ENCODE data around the gene HCN2. TPM values are rescaled to one million over a fixed set of nuclear protein-coding genes. Genes with fewer than 3 reads are reported as not detected.
A peak's percentile ranks its signal among the peaks of the same experiment; 100 is the strongest.

The HCN2 gene
- total and polyA plus RNA-seq, 2 of the 13 experiments (the other 11 are each of a cell fraction or from before 2014, with no cell fraction given): 0.01 TPM; not detected in 1

DNA sequence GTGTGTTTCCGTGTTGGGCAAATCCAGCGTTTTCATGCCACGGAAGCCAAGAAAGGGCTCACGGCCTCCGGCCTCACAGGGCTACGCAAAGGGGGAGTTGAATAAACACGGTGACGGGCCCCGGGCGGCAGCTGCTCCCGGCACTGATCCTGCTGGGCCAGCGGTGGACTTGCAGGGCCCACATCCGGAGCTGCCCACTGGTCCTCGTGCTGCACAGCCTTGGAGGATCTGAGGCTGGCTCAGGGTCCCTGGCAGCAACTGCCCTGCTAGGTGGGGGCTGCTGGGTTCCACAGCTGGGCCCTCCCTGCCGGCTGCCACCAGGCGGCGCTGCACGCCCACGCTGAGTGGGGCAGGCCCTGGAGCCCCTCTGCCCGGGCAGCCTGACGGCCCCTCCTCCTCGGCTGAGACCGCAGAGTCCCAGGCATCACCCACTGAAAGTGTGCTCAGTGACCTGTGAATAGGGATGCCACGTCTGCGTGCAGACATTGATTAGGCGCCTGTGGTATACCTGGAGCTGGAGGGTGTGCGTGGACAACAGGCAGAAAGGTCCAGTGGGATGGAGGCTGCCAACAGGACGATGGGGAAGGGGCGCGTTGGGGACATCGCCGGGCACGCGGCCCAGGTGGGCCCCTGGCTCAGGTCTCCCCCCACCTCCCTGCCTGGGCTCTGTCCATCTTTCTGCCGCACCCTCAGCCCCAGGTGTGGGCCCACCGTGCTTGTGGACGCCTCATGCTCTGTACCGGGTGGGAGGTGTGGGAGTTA, 5.3 kb upstream of the HCN2 start (continued):
- TF ChIP-seq, protein P1, sequence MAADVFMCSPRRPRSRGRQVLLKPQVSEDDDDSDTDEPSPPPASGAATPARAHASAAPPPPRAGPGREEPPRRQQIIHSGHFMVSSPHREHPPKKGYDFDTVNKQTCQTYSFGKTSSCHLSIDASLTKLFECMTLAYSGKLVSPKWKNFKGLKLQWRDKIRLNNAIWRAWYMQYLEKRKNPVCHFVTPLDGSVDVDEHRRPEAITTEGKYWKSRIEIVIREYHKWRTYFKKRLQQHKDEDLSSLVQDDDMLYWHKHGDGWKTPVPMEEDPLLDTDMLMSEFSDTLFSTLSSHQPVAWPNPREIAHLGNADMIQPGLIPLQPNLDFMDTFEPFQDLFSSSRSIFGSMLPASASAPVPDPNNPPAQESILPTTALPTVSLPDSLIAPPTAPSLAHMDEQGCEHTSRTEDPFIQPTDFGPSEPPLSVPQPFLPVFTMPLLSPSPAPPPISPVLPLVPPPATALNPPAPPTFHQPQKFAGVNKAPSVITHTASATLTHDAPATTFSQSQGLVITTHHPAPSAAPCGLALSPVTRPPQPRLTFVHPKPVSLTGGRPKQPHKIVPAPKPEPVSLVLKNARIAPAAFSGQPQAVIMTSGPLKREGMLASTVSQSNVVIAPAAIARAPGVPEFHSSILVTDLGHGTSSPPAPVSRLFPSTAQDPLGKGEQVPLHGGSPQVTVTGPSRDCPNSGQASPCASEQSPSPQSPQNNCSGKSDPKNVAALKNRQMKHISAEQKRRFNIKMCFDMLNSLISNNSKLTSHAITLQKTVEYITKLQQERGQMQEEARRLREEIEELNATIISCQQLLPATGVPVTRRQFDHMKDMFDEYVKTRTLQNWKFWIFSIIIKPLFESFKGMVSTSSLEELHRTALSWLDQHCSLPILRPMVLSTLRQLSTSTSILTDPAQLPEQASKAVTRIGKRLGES (CRISPR knock-in tag; IDR thresholded peaks at IDR 0.05; ENCODE audit: borderline replicate concordance): no peak
- TF ChIP-seq CBX1 (IDR thresholded peaks at IDR 0.05; ENCODE audit: low read depth): peak; percentile 58
- TF ChIP-seq ZNF232 (CRISPR knock-in tag; IDR thresholded peaks at IDR 0.05; ENCODE audit: borderline replicate concordance): peak; percentile 40; the same call in 1 of the 2 replicates
- peak; percentile 36; the same call in 1 of the 2 replicates for TF ChIP-seq RFXAP (CRISPR knock-in tag; IDR thresholded peaks at IDR 0.05; ENCODE audit: borderline replicate concordance)
- TF ChIP-seq ZNF841 (CRISPR knock-in tag; IDR thresholded peaks at IDR 0.05; ENCODE audit: borderline replicate concordance): no peak
- peak; percentile 72 for TF ChIP-seq YY1 (IDR thresholded peaks at IDR 0.05; ENCODE audit: insufficient read depth, insufficient replicate concordance, low read depth, low read length)
- TF ChIP-seq MED8 (CRISPR knock-in tag; IDR thresholded peaks at IDR 0.05; ENCODE audit: insufficient replicate concordance): peak; percentile 39
- no peak for TF ChIP-seq ZNF20 (CRISPR knock-in tag; IDR thresholded peaks at IDR 0.05)
- TF ChIP-seq SKI (IDR thresholded peaks at IDR 0.05; ENCODE audit: partially characterized antibody): no peak
- TF ChIP-seq ZNF615 (CRISPR knock-in tag; IDR thresholded peaks at IDR 0.05; ENCODE audit: borderline replicate concordance): no peak
- TF ChIP-seq, protein P2, sequence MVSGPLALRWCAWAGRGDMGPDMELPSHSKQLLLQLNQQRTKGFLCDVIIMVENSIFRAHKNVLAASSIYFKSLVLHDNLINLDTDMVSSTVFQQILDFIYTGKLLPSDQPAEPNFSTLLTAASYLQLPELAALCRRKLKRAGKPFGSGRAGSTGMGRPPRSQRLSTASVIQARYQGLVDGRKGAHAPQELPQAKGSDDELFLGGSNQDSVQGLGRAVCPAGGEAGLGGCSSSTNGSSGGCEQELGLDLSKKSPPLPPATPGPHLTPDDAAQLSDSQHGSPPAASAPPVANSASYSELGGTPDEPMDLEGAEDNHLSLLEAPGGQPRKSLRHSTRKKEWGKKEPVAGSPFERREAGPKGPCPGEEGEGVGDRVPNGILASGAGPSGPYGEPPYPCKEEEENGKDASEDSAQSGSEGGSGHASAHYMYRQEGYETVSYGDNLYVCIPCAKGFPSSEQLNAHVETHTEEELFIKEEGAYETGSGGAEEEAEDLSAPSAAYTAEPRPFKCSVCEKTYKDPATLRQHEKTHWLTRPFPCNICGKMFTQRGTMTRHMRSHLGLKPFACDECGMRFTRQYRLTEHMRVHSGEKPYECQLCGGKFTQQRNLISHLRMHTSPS (CRISPR knock-in tag; IDR thresholded peaks at IDR 0.05; ENCODE audit: low read depth): peak; percentile 82
- TF ChIP-seq FOXK1 (CRISPR knock-in tag; IDR thresholded peaks at IDR 0.05; ENCODE audit: borderline replicate concordance, low read depth): peak; percentile 33; the same call in 1 of the 2 replicates
- TF ChIP-seq HOXA7 (CRISPR knock-in tag; IDR thresholded peaks at IDR 0.05): no peak
- no peak for TF ChIP-seq DNMT3B (CRISPR knock-in tag; conservative IDR thresholded peaks at IDR 0.05)
- no peak for TF ChIP-seq CBX2 (IDR thresholded peaks at IDR 0.05; ENCODE audit: low read depth, low read length)
- TF ChIP-seq CBX2 (CRISPR knock-in tag; IDR thresholded peaks at IDR 0.05; ENCODE audit: low read depth): no peak
- peak; percentile 35 for TF ChIP-seq HNRNPLL (IDR thresholded peaks at IDR 0.05; ENCODE audit: low read depth, low read length, poor library complexity, severe bottlenecking)
- TF ChIP-seq, protein P3, sequence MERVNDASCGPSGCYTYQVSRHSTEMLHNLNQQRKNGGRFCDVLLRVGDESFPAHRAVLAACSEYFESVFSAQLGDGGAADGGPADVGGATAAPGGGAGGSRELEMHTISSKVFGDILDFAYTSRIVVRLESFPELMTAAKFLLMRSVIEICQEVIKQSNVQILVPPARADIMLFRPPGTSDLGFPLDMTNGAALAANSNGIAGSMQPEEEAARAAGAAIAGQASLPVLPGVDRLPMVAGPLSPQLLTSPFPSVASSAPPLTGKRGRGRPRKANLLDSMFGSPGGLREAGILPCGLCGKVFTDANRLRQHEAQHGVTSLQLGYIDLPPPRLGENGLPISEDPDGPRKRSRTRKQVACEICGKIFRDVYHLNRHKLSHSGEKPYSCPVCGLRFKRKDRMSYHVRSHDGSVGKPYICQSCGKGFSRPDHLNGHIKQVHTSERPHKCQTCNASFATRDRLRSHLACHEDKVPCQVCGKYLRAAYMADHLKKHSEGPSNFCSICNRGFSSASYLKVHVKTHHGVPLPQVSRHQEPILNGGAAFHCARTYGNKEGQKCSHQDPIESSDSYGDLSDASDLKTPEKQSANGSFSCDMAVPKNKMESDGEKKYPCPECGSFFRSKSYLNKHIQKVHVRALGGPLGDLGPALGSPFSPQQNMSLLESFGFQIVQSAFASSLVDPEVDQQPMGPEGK (CRISPR knock-in tag; IDR thresholded peaks at IDR 0.05): peak; percentile 93
- TF ChIP-seq, protein P4, sequence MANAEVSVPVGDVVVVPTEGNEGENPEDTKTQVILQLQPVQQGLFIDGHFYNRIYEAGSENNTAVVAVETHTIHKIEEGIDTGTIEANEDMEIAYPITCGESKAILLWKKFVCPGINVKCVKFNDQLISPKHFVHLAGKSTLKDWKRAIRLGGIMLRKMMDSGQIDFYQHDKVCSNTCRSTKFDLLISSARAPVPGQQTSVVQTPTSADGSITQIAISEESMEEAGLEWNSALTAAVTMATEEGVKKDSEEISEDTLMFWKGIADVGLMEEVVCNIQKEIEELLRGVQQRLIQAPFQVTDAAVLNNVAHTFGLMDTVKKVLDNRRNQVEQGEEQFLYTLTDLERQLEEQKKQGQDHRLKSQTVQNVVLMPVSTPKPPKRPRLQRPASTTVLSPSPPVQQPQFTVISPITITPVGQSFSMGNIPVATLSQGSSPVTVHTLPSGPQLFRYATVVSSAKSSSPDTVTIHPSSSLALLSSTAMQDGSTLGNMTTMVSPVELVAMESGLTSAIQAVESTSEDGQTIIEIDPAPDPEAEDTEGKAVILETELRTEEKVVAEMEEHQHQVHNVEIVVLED (CRISPR knock-in tag; IDR thresholded peaks at IDR 0.05; ENCODE audit: borderline replicate concordance): peak; percentile 59; the same call in 1 of the 2 replicates
- peak; percentile 60; the same call in 1 of the 2 replicates for TF ChIP-seq PRMT3 (CRISPR knock-in tag; IDR thresholded peaks at IDR 0.05; ENCODE audit: borderline replicate concordance, low read depth)

Data from HepG2 (cell line).